Endothelial cell of umbilical vein (primary cell): ENCODE results near the gene LITAF. TPM values are rescaled to one million over a fixed set of nuclear protein-coding genes. Genes with fewer than 3 reads are reported as not detected.

Source experiments
- BruUV-seq: library from RNA; stranded (reverse); fragments of 400-500 nt; replicated peaks from 2 replicates; lab custom pipeline; 2021; lab: Mats Ljungman, UMichigan
- CTCF ChIA-PET: fragments of 300-600, 350-600 bp; sonication (Branson Sonifier 250); formaldehyde crosslinking; loops from one replicate; lab custom pipeline; 2021; ENCODE audit warnings: antibody characterized with exemption, inconsistent platforms; lab: Charles Lee
- POLR2A ChIA-PET: fragments of 300-600, 350-600 bp; sonication (Branson Sonifier 250); formaldehyde crosslinking; loops from one replicate; lab custom pipeline; 2021; ENCODE audit warnings: antibody characterized with exemption, inconsistent platforms; lab: Charles Lee
- DNase-seq: peaks from one replicate; pipeline ENCODE4 v3.0.0-alpha.2; 2011; ENCODE audit warnings: low read depth, low spot score
- FAIRE-seq: peaks from 2 replicates; lab custom pipeline; 2011; peaks lifted over from hg19 to GRCh38; lab: Jason Lieb, UNC
- H2AFZ ChIP-seq: 2 replicates; pipeline ENCODE4 v1.6.0; 2012; ENCODE audit warnings: low read depth, low read length, control low read depth, inconsistent platforms
- H3K27ac ChIP-seq: 2 replicates; pipeline ENCODE4 v1.5.1; 2011; ENCODE audit warnings: low read depth, mild to moderate bottlenecking, control low read depth, low read length, moderate library complexity; ENCODE audit not compliant: insufficient read depth
- H3K27me3 ChIP-seq, 2 experiments: 2 replicates each; pipeline versions ENCODE4 v1.6.0 to v1.6.1; 2011; ENCODE audit warnings: low read length in 2 of 2, mixed read lengths in 1 of 2; ENCODE audit not compliant: control insufficient read depth in 2 of 2, insufficient read depth in 2 of 2
- H3K36me3 ChIP-seq, 2 experiments: 2 replicates in 1 of 2; 3 replicates in 1 of 2; pipeline ENCODE4 v1.5.1; 2011; ENCODE audit warnings: low read length in 2 of 2, mild to moderate bottlenecking in 1 of 2, moderate library complexity in 1 of 2; ENCODE audit not compliant: control insufficient read depth in 2 of 2, insufficient read depth in 2 of 2; ENCODE audit errors: extremely low read depth in 1 of 2
- H3K4me1 ChIP-seq: 3 replicates; pipeline ENCODE4 v1.5.1; 2011; ENCODE audit warnings: mild to moderate bottlenecking, low read length; ENCODE audit not compliant: control insufficient read depth, insufficient read depth; ENCODE audit errors: extremely low read depth
- H3K4me2 ChIP-seq: 2 replicates; pipeline ENCODE4 v1.6.1; 2011; ENCODE audit warnings: low read length, control low read depth, mixed read lengths; ENCODE audit not compliant: insufficient read depth
- H3K4me3 ChIP-seq, 3 experiments: fragments of 200-600 bp in 1 of 3; sonication (generic), shearing (Covaris generic) in 1 of 3; replicated peaks in 1 of 3; 2 replicates each; pipeline ENCODE4 v1.5.1; 2011 to 2016; ENCODE audit warnings: control low read depth in 3 of 3, low read length in 3 of 3, mild to moderate bottlenecking in 2 of 3, inconsistent platforms in 1 of 3, low read depth in 1 of 3, moderate library complexity in 1 of 3; ENCODE audit not compliant: insufficient read depth in 1 of 3
- H3K79me2 ChIP-seq: 2 replicates; pipeline ENCODE4 v1.6.0; 2012; ENCODE audit warnings: low read length, inconsistent platforms; ENCODE audit not compliant: control insufficient read depth, insufficient read depth
- H3K9ac ChIP-seq: replicated peaks from 2 replicates; pipeline ENCODE3; 2011; ENCODE audit warnings: low read length, control low read depth; ENCODE audit not compliant: insufficient read depth; ENCODE audit errors: extremely low read depth
- H3K9me1 ChIP-seq: replicated peaks from 3 replicates; pipeline ENCODE4 v1.6.0; 2011; ENCODE audit warnings: mild to moderate bottlenecking, low read length; ENCODE audit not compliant: control insufficient read depth, insufficient read depth; ENCODE audit errors: extremely low read depth
- H3K9me3 ChIP-seq: replicated peaks from 2 replicates; pipeline ENCODE4 v1.5.1; 2012; ENCODE audit warnings: low read length, inconsistent platforms; ENCODE audit not compliant: control insufficient read depth, insufficient read depth
- H4K20me1 ChIP-seq: replicated peaks from 2 replicates; pipeline ENCODE3; 2011; ENCODE audit warnings: mild to moderate bottlenecking, low read length; ENCODE audit not compliant: control insufficient read depth, insufficient read depth; ENCODE audit errors: extremely low read depth
- CTCF ChIP-seq, 2 donors: IDR thresholded peaks; 1 replicate in 1 of 2; 2 replicates in 1 of 2; pipeline ENCODE4 v1.5.1; 2011; ENCODE audit warnings: low read length in 2 of 2, mild to moderate bottlenecking in 2 of 2, moderate library complexity in 2 of 2, control low read depth in 1 of 2, inconsistent platforms in 1 of 2, low read depth in 1 of 2; ENCODE audit not compliant: insufficient read depth in 1 of 2; ENCODE audit errors: extremely low read depth in 1 of 2
- EZH2 ChIP-seq: IDR thresholded peaks from 2 replicates; pipeline ENCODE4 v1.6.1; 2012; ENCODE audit warnings: borderline replicate concordance, low read depth, mild to moderate bottlenecking, moderate library complexity, low read length, inconsistent platforms; ENCODE audit not compliant: severe bottlenecking
- FOS ChIP-seq: IDR thresholded peaks from 2 replicates; pipeline ENCODE4 v1.6.1; 2011; ENCODE audit warnings: mild to moderate bottlenecking, low read length, moderate library complexity, borderline replicate concordance; ENCODE audit not compliant: insufficient read depth
- GATA2 ChIP-seq: IDR thresholded peaks from 2 replicates; pipeline ENCODE4 v1.7.0; 2011; ENCODE audit warnings: low read depth, mild to moderate bottlenecking, moderate library complexity, mixed read lengths, low read length; ENCODE audit not compliant: insufficient read length, insufficient read depth
- JUN ChIP-seq: IDR thresholded peaks from 2 replicates; pipeline ENCODE4 v1.6.1; 2011; ENCODE audit warnings: borderline replicate concordance, low read depth; ENCODE audit not compliant: insufficient read length, insufficient read depth
- MAX ChIP-seq: IDR thresholded peaks from 2 replicates; pipeline ENCODE4 v1.6.1; 2011; ENCODE audit not compliant: insufficient read depth, insufficient read length
- MYC ChIP-seq: IDR thresholded peaks from one replicate; pipeline ENCODE4 v1.6.1; 2011; ENCODE audit warnings: mild to moderate bottlenecking, low read depth, low read length
- POLR2A ChIP-seq: IDR thresholded peaks from 2 replicates; pipeline ENCODE4 v1.6.1; 2012; ENCODE audit warnings: low read depth, mild to moderate bottlenecking, control low read depth, low read length
- POLR2AphosphoS5 ChIP-seq: IDR thresholded peaks from 2 replicates; pipeline ENCODE4 v1.6.1; 2012; ENCODE audit warnings: low read depth, mild to moderate bottlenecking, control low read depth, low read length, moderate library complexity; ENCODE audit not compliant: insufficient read depth
- dilution Hi-C: fragments of 300-500 bp; cut with MboI; formaldehyde crosslinking; loops from one replicate; pipeline ENCODE4 v1.15.0; 2019; ENCODE audit warnings: low sequenced_read_pairs; ENCODE audit not compliant: extremely low pct_ligation_motif_present
- intact Hi-C: fragments of 100-400 bp; cut with micrococcal nuclease; formaldehyde crosslinking; loops from one replicate; pipeline ENCODE4 v1.10.0; 2022
- polyA plus RNA-seq, 4 experiments: library from polyadenylated mRNA; depleted of rRNA in 3 of 4; stranded (reverse) in 3 of 4; unstranded in 1 of 4; fragments of >200 nt; gene quantifications; 2 replicates each; pipeline versions ENCODE4 v1.2.1 to v1.2.3, GENCODE V29; 2011 to 2012; ENCODE audit warnings: missing spikeins in 1 of 4
- total RNA-seq: library from RNA; stranded (reverse); gene quantifications from 2 replicates; pipeline ENCODE4 v1.2.3, GENCODE V29; 2021

LITAF gene
- total and polyA plus RNA-seq, 2 donors (not counting 3 experiments of a cell fraction or from before 2014, with no cell fraction given), result 15.2 to 27.2 TPM

GRCh38 chr16:11507350-11507749, 79.4 kb downstream of the LITAF start:
- Histone ChIP-seq H3K9me3 (no peaks in the 10 kb centered on the region), H2AFZ (no peak overlapping the region), H3K4me3 (no peak overlapping the region), H3K9me1 (no peaks in the 10 kb centered on the region), H3K36me3 (no peaks in the 10 kb centered on the region), H3K79me2 (no peaks in the 10 kb centered on the region), H3K27me3 (no peaks in the 10 kb centered on the region), H3K4me2 (no peak overlapping the region), H3K4me1 (no peaks in the 10 kb centered on the region), H3K9ac (no peak overlapping the region), H3K27ac (no peak overlapping the region), H4K20me1 (no peaks in the 10 kb centered on the region)
- POLR2A ChIA-PET, result no interaction called here
- no TSS peak for BruUV-seq
- CTCF ChIA-PET, result no interaction called here
- dilution Hi-C loops, result no loop called here
- FAIRE-seq (no peak), DNase-seq (no peak)
- intact Hi-C loops, result no loop called here
- TF ChIP-seq POLR2AphosphoS5 (no peak), CTCF (IDR thresholded peaks at IDR 0.05; ENCODE audit: extremely low read depth in 1 of 2, insufficient read depth in 1 of 2, low read depth in 1 of 2, low read length in 2 of 2) (no peak), EZH2 (no peak), GATA2 (no peak), JUN (no peak), MYC (no peak), MAX (no peak), POLR2A (no peak), FOS (no peak)
